Right lung (tissue), 5 donors: ENCODE measurements around the gene LCN15. TPM values are rescaled to one million over a fixed set of nuclear protein-coding genes. Genes with fewer than 3 reads are reported as not detected.

Experiments used
- DNase-seq, 2 donors: peaks; one replicate each; pipeline ENCODE4 v3.0.0-alpha.2; 2013
- polyA plus RNA-seq, 5 donors: library from polyadenylated mRNA; unstranded; fragments of 120-200 nt; gene quantifications; one replicate each; pipeline versions ENCODE4 v1.2.1 to v1.2.3, GENCODE V29; 2013; ENCODE audit warnings: inconsistent platforms in 1 of 5, low replicate concordance in 1 of 5; ENCODE audit not compliant: insufficient read length in 5 of 5, insufficient read depth in 1 of 5

The LCN15 gene
- polyA plus RNA-seq, 5 donors, result 0.07 to 2.2 (median 0.10) TPM

DNA sequence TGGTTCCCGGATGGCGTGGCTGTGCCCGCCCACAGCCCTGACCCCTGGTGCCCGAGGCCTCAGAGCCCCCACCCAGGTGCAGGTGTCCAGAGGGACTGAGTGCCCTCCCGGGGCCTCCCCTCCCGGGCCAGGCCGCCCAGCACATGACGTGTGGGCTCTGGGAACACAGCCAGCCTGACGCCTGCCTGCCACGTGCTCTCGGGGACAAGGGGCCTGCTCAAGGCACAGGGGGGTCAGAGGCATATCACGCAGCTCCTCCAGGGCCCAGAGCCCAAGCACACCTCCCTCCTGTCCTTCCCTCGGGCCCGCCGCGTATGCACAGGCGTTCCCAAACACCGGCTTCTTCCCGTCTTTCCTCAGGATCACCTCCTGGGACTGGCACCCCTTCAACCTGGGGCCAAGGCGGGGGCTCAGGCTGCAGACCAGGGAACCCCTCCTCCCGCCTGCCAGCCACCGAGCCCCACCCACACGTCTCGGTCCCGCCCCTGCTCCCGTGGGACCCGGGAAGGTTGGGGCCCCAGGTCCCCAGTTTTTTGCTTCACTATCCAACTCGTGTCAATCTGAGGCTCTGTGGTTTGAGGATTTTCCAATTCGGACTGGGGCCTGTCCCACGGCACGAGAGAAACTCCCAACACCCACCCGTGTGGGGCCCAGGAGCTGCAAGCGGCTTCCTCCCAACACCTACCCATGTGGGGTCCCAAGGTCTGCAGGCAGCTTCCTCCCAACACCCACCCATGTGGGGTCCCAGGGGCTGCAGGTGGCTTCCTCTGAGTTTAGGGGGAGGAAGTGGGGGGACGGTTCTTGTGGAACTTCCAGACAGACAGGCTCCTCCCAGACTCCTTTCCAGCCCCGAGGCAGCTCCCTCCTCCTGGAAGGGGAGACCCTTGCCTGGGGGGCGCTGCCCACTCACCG, 23.1 kb downstream of the LCN15 start:
- peak; percentile 45 to 59 for DNase-seq

DNA sequence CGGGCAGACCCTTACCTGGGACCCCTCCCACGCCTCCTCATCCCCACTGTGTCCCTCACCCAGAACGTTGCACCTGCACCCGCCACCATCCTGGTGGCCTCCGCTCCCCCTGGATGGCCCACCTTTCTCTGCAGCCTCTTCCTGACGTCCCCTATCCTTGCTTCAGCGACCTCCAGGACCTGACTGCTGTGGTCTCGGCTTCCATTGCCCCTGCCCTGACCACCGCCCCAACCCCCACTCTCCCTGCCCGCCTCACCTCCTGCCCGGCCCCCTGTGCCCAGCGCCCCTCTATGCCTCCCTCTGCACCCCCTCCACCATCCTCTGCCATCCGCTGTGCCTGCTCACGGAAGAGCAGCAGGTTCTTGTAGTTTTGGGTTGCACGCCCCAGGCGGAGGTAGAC, 23.8 kb downstream of the LCN15 start:
- no peak for DNase-seq

DNA sequence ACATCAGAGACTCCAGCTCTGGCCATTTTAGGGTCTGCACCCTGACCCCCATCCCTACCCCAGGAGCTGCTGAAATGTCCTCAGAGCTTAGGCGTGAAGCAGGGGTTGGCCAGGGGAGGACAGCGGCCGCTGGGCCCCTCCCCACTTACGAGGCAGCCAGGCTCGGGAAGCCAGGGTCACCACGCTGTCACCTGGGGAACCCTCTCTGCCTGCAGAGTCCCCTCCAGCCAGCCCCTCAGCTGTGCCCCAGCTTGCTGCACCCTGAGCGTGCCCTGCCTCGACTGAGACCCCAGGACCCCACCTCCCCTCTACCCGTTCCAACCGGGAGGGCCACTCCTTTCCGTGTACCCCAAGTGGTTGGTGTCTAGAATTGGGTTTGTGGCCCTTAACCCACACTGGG, 24.2 kb downstream of the LCN15 start:
- DNase-seq, result no peak

DNA sequence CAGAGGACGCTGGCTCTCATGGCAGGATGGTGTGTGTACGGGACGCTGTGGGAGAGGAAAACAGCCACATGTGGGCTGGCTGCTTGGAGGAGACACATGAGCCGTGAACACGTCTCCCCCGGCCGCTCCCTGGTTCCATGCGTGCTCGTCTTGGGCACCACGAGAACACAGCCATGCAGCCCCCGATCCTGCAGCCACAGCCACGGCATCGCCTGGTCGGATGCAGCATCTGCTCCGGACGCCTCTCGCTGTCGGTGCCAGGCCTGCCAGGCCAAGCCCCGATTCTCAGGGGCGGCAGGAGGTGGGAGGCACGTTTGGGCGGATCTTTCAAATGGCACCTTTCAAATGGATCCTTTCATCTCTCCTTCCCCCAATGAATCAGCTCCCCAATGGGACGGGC, 24.8 kb downstream of the LCN15 start:
- no peak for DNase-seq

DNA sequence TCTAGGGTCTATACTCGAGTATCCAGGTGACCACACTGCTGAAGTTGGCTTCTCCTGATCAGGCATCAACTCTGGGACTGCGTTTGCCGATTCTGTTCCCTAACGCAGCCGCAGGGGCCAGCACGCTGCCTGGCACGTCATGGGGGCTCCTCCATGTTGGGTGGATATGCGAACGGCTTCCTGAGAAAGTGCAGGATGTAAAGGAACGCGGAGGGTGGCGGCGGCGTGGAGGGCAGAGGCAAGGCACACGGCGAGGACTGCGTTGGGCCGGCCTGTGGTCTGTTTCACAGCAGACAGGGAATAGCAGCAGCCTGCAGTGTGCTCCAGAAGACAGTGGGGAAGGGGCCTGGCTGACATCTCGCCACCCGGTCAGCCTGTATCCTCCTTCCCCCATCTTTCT, 25.4 kb downstream of the LCN15 start:
- no peak for DNase-seq

DNA sequence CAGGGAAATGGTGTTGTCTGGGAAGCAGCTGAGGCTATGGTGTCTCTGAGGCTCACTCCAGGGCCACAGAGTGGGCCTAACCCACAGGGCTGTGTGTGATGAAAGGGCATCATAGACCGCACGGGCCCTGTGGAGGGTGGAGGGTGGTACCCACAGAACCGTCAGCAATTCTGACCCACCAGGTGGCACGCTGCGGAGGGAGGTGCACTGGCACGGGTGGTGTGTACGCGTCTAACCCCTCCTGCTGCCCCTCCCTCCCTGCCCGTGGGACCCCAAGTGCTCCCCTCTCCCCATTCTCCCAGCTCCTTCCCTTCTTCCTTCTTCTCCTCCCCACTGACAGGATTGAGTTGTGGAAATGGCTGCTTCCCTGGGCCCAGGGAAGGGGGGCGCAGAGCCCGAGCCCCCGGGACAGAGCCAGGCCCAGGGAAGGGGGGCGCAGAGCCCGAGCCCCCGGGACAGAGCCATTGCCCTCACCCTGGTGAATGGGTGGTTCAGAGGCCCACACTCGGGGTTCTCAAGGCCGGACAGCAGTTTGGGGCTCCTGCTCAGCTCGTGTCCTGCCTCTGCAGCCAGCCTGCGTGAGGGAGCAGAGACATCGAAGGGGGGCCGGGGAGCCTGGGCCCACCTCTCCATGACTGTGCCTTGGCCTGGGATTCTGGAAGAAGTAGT, 28.4 kb downstream of the LCN15 start:
- DNase-seq, result no peak

GRCh38 chr9:136734837-136735496, 29.4 kb downstream of the LCN15 start:
- DNase-seq, result no peak

GRCh38 chr9:136733611-136734010, 30.7 kb downstream of the LCN15 start:
- no peak for DNase-seq

- no peak for DNase-seq
These were observed 31.7 kb downstream of the LCN15 start for GRCh38 chr9:136732444-136733178.

GRCh38 chr9:136729926-136730325, 34.4 kb downstream of the LCN15 start:
- DNase-seq, result no peak

DNA sequence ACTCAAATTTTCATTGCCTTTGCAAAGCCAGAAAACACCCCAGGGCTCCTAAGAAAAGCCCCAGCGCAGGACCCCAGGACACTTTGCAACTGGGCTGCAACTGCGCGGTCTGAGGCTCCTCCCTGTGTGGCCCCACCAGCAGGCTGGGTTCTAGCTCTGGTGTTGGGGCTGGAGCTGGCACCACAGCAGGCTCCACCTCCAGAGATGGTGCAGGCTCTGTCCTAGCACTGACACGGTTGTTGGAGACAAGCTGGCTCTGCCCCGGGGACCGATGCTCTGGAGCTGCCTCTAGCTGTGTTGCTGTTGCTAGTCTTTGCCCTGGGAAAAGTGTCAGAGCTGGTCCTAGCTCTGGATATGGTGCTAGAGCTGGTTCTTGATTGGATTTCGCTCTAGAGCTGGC, 35.2 kb downstream of the LCN15 start:
- no peak for DNase-seq

DNA sequence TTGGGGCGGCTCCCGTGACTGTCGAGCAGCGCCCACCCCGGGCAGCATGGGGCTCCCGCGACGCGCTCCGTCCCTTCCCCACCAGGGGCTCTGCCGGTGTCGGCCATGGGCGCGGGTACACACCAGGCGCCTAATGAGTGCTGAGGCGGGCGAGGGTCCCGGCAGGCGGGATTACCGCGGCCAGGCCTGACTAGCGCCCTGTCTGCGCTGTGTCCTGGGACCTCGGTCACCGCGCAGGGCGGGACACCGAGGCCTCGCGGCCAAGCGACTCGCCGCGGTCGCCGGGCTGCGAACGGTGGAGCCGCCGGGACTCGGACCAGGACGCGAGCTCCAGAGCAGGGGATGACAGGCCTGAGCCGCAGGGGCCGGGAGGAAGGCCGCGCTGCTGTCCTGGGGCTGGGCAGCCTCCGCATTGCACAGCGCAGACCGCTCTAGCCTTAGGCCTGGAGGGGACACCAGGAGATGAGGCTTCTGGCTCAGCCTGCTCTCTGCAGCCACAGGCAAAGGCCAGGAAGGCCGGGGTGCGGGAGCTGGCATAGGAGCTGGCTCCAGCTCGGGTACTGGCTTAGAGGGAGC, 35.7 kb downstream of the LCN15 start:
- no peak for DNase-seq

DNA sequence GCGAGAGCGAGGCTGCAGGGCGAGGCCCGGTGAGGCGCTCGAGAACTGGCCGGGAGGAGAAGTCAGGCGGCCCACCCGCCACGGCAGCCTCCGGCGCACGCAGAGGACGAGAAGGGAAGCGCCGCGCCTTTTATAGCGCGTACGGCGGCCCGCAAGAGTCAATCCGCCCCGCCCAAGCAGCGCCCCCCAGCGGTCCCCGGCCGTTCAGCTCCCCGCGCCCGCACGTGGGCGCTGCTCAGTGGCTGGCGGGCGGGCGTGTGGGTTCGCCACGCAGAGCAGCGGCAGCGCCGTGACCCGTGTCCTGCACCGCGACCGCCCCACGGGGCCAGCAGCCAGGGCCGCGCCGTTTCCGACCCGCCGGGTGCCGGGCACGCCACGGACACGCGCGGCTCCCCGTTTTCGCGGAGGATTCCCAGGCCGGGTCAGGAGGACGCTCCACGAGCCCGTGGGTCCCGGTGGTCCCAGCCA, 36.2 kb downstream of the LCN15 start:
- peak; percentile 85 to 86 for DNase-seq

DNA sequence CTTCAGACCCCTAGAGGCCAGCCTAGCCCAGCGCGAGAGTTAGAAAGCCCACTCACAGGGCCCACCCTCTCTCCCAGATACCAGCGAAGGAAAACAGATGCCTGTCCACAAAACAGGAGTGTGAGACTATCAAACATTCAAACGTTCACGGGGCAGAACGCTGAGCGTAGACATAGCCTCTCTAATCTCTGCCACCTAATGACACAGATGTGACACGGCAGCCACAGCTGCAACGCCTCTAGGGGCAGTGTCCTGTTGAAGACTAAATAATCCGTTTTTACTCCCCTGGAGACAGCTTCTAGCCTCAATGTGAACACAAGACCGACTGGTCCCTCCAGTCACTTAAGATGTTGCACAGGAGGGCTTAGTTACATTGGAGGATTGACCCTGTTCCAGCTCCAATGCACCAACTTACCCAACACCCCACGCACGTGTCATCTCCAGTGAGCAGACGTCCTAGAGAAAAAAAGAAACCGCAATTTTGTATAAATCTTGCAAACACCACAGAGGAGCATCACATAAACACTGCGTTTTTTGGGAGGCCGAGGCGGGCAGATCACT, 37.6 kb downstream of the LCN15 start:
- no peak for DNase-seq

- no peak for DNase-seq
These were observed 38.2 kb downstream of the LCN15 start for GRCh38 chr9:136726118-136726517.

DNA sequence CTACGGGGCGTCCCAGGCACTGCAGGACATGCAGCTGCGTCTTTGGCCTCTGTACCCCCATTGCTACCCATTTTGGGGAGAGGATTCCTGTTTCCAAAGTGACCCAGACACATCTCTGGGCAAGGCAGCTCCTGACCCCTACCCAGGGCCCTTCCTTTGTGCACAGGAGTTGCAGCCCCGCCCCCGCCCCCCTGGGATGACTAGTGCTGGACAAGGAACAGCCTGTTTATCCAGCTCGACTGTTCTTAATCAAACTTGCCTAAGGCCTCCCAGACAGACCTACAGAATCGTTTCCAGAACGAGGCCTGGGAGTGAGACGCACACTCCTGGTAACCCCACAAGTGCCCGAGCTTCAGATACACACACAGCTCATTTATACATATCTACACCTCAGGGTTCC, 38.7 kb downstream of the LCN15 start:
- no peak for DNase-seq

GRCh38 chr9:136724772-136725171, 39.5 kb downstream of the LCN15 start:
- no peak for DNase-seq

GRCh38 chr9:136723989-136724388, 40.3 kb downstream of the LCN15 start:
- no peak for DNase-seq

- no peak for DNase-seq
These were observed 40.8 kb downstream of the LCN15 start for GRCh38 chr9:136723362-136723976.

GRCh38 chr9:136722969-136723356, 41.4 kb downstream of the LCN15 start:
- no peak for DNase-seq
